Uterus (tissue), 4 donors: ENCODE results near the gene B3GNT9. TPM values are rescaled to one million over a fixed set of nuclear protein-coding genes. Genes with fewer than 3 reads are reported as not detected.
"Not testable (repeated sequence)": the region's sequence is repeated elsewhere in the genome, so short reads cannot be mapped to it uniquely, and the experiment has no call there.

Source experiments
- DNase-seq, 2 donors: peaks; one replicate each; pipeline ENCODE4 v3.0.0-alpha.2; 2019 to 2020
- H3K27ac ChIP-seq, 2 donors: fragments of 200-600 bp; sonication (generic); 1 replicate in 1 of 2; 2 replicates in 1 of 2; pipeline ENCODE4 v1.5.1; 2016 to 2018
- H3K27me3 ChIP-seq, 2 donors: fragments of 200-600 bp; sonication (generic); one replicate each; pipeline ENCODE4 v1.5.1; 2018 to 2019; ENCODE audit warnings: control low read depth in 1 of 2
- H3K36me3 ChIP-seq, 2 donors: fragments of 200-600 bp; sonication (generic); one replicate each; pipeline ENCODE4 v1.5.1; 2019; ENCODE audit warnings: control low read depth in 1 of 2
- H3K4me1 ChIP-seq, 2 donors: fragments of 200-600 bp; sonication (generic); one replicate each; pipeline ENCODE4 v1.5.1; 2018 to 2019; ENCODE audit warnings: control low read depth in 1 of 2
- H3K4me3 ChIP-seq, 2 donors: fragments of 200-600 bp; sonication (generic); 1 replicate in 1 of 2; 2 replicates in 1 of 2; pipeline ENCODE4 v1.5.1; 2018 to 2019; ENCODE audit warnings: mild to moderate bottlenecking in 1 of 2
- H3K9me3 ChIP-seq, 2 donors: fragments of 200-600 bp; sonication (generic); one replicate each; pipeline ENCODE4 v1.5.1; 2019; ENCODE audit warnings: control low read depth in 1 of 2
- POLR2A ChIP-seq, 2 donors: fragments of 450-650 bp; IDR thresholded peaks; one replicate each; pipeline ENCODE4 v1.6.1; 2016; ENCODE audit warnings: antibody characterized with exemption in 2 of 2, mild to moderate bottlenecking in 1 of 2, moderate library complexity in 1 of 2
- intact Hi-C: fragments of 100-400 bp; cut with DNase I; formaldehyde crosslinking; loops from one replicate; pipeline ENCODE4 v1.15.1; 2023; ENCODE audit warnings: low total_unique reads
- total RNA-seq, 4 donors: library from RNA; depleted of rRNA in 3 of 4; stranded (reverse); fragments of >200 nt in 3 of 4; gene quantifications; one replicate each; pipeline versions ENCODE4 v1.1.0 to v1.2.4, GENCODE V29; 2014 to 2023
- TF ChIP-seq, protein P1 (sequence below), 4 experiments: fragments of 200-600 bp in 2 of 4; fragments of 450-650 bp in 2 of 4; sonication (generic) in 2 of 4; IDR thresholded peaks; one replicate each; pipeline ENCODE4 v1.5.1; 2016 to 2019; ENCODE audit warnings: antibody characterized with exemption in 4 of 4, mild to moderate bottlenecking in 2 of 4, moderate library complexity in 1 of 4
- donor health status: DM: yes; HTN: yes; CAD: no.

Gene B3GNT9
- total RNA-seq, 4 donors from 2014 or later, result 2.4 to 40.1 (median 15.1) TPM

DNA sequence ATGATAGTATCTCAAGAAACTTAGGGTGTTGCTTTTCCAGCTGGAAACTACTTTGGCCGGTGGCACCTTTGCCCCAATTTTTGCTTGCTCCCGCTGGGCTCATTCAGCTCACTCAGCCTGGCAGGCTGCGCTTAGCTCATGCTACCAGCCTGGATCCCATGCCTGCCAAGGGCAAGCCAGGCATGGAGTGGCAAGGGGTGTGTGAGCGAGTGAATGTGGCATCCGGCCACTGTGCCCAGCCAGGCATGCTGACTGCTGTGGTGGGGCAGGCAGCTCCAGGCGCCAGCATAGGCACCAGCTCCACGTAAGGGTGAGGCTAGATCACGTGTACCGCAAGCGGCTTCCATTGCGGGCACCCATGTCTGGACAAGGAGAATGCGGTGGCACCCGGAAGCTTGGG lies 9.4 kb downstream of the B3GNT9 start:
- no peak for DNase-seq
- intact Hi-C loops, result no loop called here
- Histone ChIP-seq H3K4me1 (no peaks in the 10 kb centered on the region), H3K9me3 (no peaks in the 10 kb centered on the region), H3K27me3 (no peaks in the 10 kb centered on the region), H3K27ac (no peak overlapping the region), H3K36me3 (no peaks in the 10 kb centered on the region), H3K4me3 (no peak overlapping the region)
- no peak for TF ChIP-seq POLR2A (IDR thresholded peaks at IDR 0.05)
- TF ChIP-seq, protein P1, sequence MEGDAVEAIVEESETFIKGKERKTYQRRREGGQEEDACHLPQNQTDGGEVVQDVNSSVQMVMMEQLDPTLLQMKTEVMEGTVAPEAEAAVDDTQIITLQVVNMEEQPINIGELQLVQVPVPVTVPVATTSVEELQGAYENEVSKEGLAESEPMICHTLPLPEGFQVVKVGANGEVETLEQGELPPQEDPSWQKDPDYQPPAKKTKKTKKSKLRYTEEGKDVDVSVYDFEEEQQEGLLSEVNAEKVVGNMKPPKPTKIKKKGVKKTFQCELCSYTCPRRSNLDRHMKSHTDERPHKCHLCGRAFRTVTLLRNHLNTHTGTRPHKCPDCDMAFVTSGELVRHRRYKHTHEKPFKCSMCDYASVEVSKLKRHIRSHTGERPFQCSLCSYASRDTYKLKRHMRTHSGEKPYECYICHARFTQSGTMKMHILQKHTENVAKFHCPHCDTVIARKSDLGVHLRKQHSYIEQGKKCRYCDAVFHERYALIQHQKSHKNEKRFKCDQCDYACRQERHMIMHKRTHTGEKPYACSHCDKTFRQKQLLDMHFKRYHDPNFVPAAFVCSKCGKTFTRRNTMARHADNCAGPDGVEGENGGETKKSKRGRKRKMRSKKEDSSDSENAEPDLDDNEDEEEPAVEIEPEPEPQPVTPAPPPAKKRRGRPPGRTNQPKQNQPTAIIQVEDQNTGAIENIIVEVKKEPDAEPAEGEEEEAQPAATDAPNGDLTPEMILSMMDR (IDR thresholded peaks at IDR 0.05), result no peak

DNA sequence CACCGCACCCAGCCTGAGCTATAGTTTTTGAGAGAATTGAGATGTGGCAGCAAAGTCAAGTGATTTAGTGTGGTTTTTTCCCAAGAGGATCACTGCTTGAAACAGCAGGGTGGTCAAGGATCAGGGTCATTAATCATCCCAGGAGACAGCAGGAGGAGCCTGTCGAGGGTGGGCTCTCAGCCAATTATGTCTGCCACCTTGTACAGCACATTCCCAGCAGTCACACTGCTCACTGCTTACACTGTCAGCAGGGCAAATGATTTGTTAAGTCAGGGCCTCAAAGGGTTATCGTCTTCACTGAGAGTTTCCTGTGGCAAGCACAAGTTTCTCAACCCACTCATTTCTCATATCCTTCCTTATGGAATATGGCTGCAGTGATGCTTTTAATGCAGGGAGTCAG lies 13.2 kb downstream of the B3GNT9 start:
- H3K9me3 ChIP-seq, result no peaks in the 10 kb centered on the region
- TF ChIP-seq, protein P1 (IDR thresholded peaks at IDR 0.05), result no peak
- TF ChIP-seq POLR2A (IDR thresholded peaks at IDR 0.05), result no peak
- H3K4me1 ChIP-seq, result no peaks in the 10 kb centered on the region
- no peak overlapping the region for H3K4me3 ChIP-seq
- H3K27ac ChIP-seq, result no peak overlapping the region
- no peak for DNase-seq
- intact Hi-C loops, result no loop called here
- no peaks in the 10 kb centered on the region for H3K27me3 ChIP-seq
- H3K36me3 ChIP-seq, result no peaks in the 10 kb centered on the region

DNA sequence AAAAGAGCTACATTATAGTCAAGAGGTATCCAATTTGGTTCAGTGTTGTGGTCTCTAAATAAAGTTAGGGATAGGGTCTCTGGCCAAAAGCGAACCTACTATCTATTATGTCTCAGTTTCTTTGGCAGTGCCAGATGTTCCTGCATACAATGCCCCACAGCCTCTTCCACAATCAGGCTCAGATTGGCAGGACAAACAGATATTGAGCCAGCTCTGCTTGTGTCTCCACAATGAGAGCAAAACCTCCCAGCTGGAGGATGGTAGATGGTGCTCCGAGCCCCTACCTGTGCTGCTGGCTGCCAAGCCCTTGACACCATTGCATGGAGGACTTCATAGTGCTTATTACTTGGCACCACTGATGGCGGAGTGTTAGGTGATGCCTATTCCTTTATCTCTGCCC lies 21.4 kb downstream of the B3GNT9 start:
- Histone ChIP-seq H3K27me3 (no peaks in the 10 kb centered on the region), H3K27ac (no peak overlapping the region), H3K4me3 (no peak overlapping the region), H3K36me3 (no peaks in the 10 kb centered on the region), H3K9me3 (no peaks in the 10 kb centered on the region), H3K4me1 (no peaks in the 10 kb centered on the region)
- no peak for TF ChIP-seq POLR2A (IDR thresholded peaks at IDR 0.05)
- TF ChIP-seq, protein P1 (IDR thresholded peaks at IDR 0.05), result no peak
- intact Hi-C loops, result no loop called here
- no peak for DNase-seq

DNA sequence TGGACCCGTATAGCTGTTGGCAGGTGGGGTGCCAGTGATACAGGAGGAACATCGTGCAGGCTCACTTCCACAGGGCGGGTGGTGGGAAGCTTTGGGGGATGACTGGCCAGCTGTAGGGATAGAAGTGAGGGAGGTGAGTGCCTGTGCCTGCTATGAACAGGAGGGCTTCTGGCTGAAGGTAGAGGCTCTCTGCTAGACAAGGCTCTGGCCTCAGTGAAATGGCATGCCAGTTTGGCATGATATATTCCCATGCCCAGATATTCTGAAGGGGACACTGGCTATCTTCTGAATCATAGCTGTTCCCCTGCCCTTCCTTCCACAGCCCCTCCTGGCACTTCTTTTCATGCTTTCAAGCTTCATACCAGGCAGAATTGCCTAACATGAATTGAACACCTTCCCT lies 21.9 kb downstream of the B3GNT9 start:
- no peak overlapping the region for H3K27ac ChIP-seq
- no peak overlapping the region for H3K4me3 ChIP-seq
- TF ChIP-seq, protein P1 (IDR thresholded peaks at IDR 0.05), result no peak
- TF ChIP-seq POLR2A (IDR thresholded peaks at IDR 0.05), result no peak
- H3K27me3 ChIP-seq, result no peaks in the 10 kb centered on the region
- intact Hi-C loops, result no loop called here
- H3K9me3 ChIP-seq, result no peaks in the 10 kb centered on the region
- no peaks in the 10 kb centered on the region for H3K4me1 ChIP-seq
- H3K36me3 ChIP-seq, result no peaks in the 10 kb centered on the region
- no peak for DNase-seq

DNA sequence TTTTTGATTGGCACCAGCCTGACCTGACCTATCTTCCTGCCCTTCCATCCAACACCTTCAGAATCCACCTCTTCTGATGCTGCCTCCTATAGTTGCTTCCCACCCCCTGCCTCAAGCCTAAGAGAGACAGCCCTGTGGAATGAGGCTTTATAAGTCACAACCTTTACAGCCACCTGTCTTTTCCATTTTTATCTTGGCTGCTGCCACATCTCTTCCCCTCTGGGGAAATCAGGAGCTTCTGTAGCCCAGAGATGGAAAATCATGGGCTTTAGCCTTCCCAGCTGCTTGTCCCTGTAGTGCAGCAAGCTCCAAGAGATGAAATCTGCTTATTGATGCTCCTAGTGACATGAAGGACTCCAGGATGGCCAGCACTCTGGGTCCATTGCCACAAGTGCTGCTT lies 22.4 kb downstream of the B3GNT9 start:
- H3K36me3 ChIP-seq, result no peaks in the 10 kb centered on the region

DNA sequence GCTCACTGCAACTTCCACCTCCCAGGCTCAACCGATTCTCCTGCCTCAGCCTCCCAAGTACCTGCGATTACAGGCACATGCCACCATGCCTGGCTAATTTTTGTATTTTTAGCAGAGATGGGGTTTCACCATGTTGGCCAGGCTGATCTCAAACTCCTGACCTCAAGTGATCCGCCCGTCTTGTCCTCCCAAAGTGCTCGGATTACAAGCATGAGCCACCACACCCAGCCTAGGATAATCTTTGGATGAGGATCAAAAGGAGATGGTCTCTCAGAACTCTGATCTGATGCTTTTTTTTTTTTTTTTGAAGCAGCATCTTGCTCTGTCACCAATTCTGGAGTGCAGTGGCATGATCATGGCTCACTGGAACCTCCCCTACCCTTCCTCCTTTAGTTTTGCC lies 28.0 kb downstream of the B3GNT9 start:
- H3K27ac ChIP-seq, DNase-seq, intact Hi-C loops, H3K4me1 ChIP-seq, H3K9me3 ChIP-seq, H3K27me3 ChIP-seq, H3K36me3 ChIP-seq, H3K4me3 ChIP-seq: not testable (repeated sequence)

More for the DNA sequence above, 22.4 kb downstream of the B3GNT9 start:
- TF ChIP-seq POLR2A (IDR thresholded peaks at IDR 0.05), result no peak
- TF ChIP-seq, protein P1 (IDR thresholded peaks at IDR 0.05), result no peak
- DNase-seq, result no peak
- intact Hi-C loops, result no loop called here
- H3K4me3 ChIP-seq, result no peak overlapping the region
- no peaks in the 10 kb centered on the region for H3K27me3 ChIP-seq
- no peak overlapping the region for H3K27ac ChIP-seq
- no peaks in the 10 kb centered on the region for H3K9me3 ChIP-seq
- no peaks in the 10 kb centered on the region for H3K4me1 ChIP-seq
